H9 (cell line): ENCODE data around the gene PTPRB. TPM values are rescaled to one million over a fixed set of nuclear protein-coding genes. Genes with fewer than 3 reads are reported as not detected.

Source experiments
- DNase-seq: peaks from one replicate; pipeline ENCODE4 v3.0.0-alpha.2; 2017
- H2AFZ ChIP-seq: one replicate; pipeline ENCODE4 v1.6.1; 2013; ENCODE audit warnings: mild to moderate bottlenecking, low read length, control low read depth, moderate library complexity
- H2AK5ac ChIP-seq: 2 replicates; pipeline ENCODE4 v1.6.1; 2013; ENCODE audit warnings: low read length, control low read depth, mixed read lengths; ENCODE audit not compliant: insufficient read length
- H2BK120ac ChIP-seq: one replicate; pipeline ENCODE4 v1.6.1; 2013; ENCODE audit warnings: low read depth, mild to moderate bottlenecking, low read length, control low read depth, inconsistent platforms; ENCODE audit not compliant: poor library complexity, severe bottlenecking
- H2BK12ac ChIP-seq: 2 replicates; pipeline ENCODE4 v1.6.1; 2013; ENCODE audit warnings: low read length, control low read depth, mixed read lengths, low read depth; ENCODE audit not compliant: insufficient read length
- H2BK15ac ChIP-seq: 2 replicates; pipeline ENCODE4 v1.6.1; 2013; ENCODE audit warnings: low read depth, low read length, control low read depth
- H2BK20ac ChIP-seq: one replicate; pipeline ENCODE4 v1.6.1; 2013; ENCODE audit warnings: low read depth, mild to moderate bottlenecking, low read length, control low read depth, inconsistent platforms; ENCODE audit not compliant: poor library complexity, severe bottlenecking
- H2BK5ac ChIP-seq: 2 replicates; pipeline ENCODE4 v1.6.1; 2013; ENCODE audit warnings: low read length, control low read depth, mixed read lengths; ENCODE audit not compliant: insufficient read length
- H3K14ac ChIP-seq: 2 replicates; pipeline ENCODE4 v1.6.1; 2013; ENCODE audit warnings: low read length, control low read depth; ENCODE audit not compliant: insufficient read depth
- H3K18ac ChIP-seq: 2 replicates; pipeline ENCODE4 v1.6.1; 2013; ENCODE audit warnings: low read depth, mild to moderate bottlenecking, mixed read lengths, low read length, control low read depth; ENCODE audit not compliant: insufficient read length
- H3K23ac ChIP-seq: 2 replicates; pipeline ENCODE4 v1.6.1; 2013; ENCODE audit warnings: low read length, control low read depth, mixed read lengths, low read depth; ENCODE audit not compliant: insufficient read length
- H3K23me2 ChIP-seq: 2 replicates; pipeline ENCODE4 v1.6.1; 2013; ENCODE audit warnings: low read depth, mild to moderate bottlenecking, mixed read lengths, low read length, control low read depth; ENCODE audit not compliant: insufficient read length, poor library complexity, severe bottlenecking
- H3K27ac ChIP-seq: 2 replicates; pipeline ENCODE4 v1.5.1; 2013; ENCODE audit warnings: low read length, control low read depth, mixed read lengths, low read depth; ENCODE audit not compliant: insufficient read length
- H3K27me3 ChIP-seq: 2 replicates; pipeline ENCODE4 v1.6.1; 2013; ENCODE audit warnings: low read length, control low read depth, inconsistent platforms; ENCODE audit not compliant: insufficient read depth
- H3K4ac ChIP-seq: 2 replicates; pipeline ENCODE4 v1.6.1; 2013; ENCODE audit warnings: low read depth, mild to moderate bottlenecking, control low read depth, inconsistent platforms, low read length, moderate library complexity
- H3K4me1 ChIP-seq: 2 replicates; pipeline ENCODE4 v1.6.1; 2013; ENCODE audit warnings: low read length, control low read depth, inconsistent platforms; ENCODE audit not compliant: insufficient read depth
- H3K4me2 ChIP-seq: 2 replicates; pipeline ENCODE4 v1.6.1; 2013; ENCODE audit warnings: low read length, control low read depth, mixed read lengths; ENCODE audit not compliant: insufficient read length, insufficient read depth
- H3K56ac ChIP-seq: 2 replicates; pipeline ENCODE4 v1.6.1; 2013; ENCODE audit warnings: low read depth, mild to moderate bottlenecking, mixed read lengths, low read length, control low read depth; ENCODE audit not compliant: insufficient read length
- H3K79me1 ChIP-seq: 2 replicates; pipeline ENCODE4 v1.6.1; 2013; ENCODE audit warnings: low read depth, mild to moderate bottlenecking, moderate library complexity, low read length, control low read depth, inconsistent platforms; ENCODE audit not compliant: insufficient read depth, poor library complexity, severe bottlenecking
- H3K79me2 ChIP-seq: 2 replicates; pipeline ENCODE4 v1.6.1; 2013; ENCODE audit warnings: low read length, control low read depth, inconsistent platforms; ENCODE audit not compliant: insufficient read depth
- H3K9ac ChIP-seq: 2 replicates; pipeline ENCODE4 v1.6.1; 2013; ENCODE audit warnings: low read length, control low read depth, mixed read lengths; ENCODE audit not compliant: insufficient read length; ENCODE audit errors: extremely low read depth
- H3K9me3 ChIP-seq: one replicate; pipeline ENCODE4 v1.6.1; 2013; ENCODE audit warnings: low read depth, low read length, inconsistent platforms; ENCODE audit not compliant: control insufficient read depth
- H3T11ph ChIP-seq: one replicate; pipeline ENCODE4 v1.6.1; 2013; ENCODE audit warnings: mild to moderate bottlenecking, low read length, control low read depth, inconsistent platforms
- H4K20me1 ChIP-seq: one replicate; pipeline ENCODE4 v1.6.1; 2013; ENCODE audit not compliant: control insufficient read depth, insufficient read length, insufficient read depth
- H4K5ac ChIP-seq: 2 replicates; pipeline ENCODE4 v1.6.1; 2013; ENCODE audit warnings: low read depth, mild to moderate bottlenecking, mixed read lengths, low read length, control low read depth; ENCODE audit not compliant: insufficient read length
- H4K8ac ChIP-seq: replicated peaks from 2 replicates; pipeline ENCODE4 v1.6.1; 2013; ENCODE audit warnings: low read length, control low read depth, mixed read lengths, low read depth; ENCODE audit not compliant: insufficient read length
- H4K91ac ChIP-seq: 2 replicates; pipeline ENCODE4 v1.6.1; 2013; ENCODE audit warnings: low read depth, mild to moderate bottlenecking, moderate library complexity, mixed read lengths, low read length, control low read depth; ENCODE audit not compliant: insufficient read length
- H3K27ac Mint-ChIP-seq, 3 experiments: 2 replicates in 2 of 3; 3 replicates in 1 of 3; pipeline ENCODE4 v1.8.0; 2020 to 2021; ENCODE audit warnings: mixed read lengths in 3 of 3, mild to moderate bottlenecking in 1 of 3, moderate library complexity in 1 of 3
- H3K27me3 Mint-ChIP-seq: 2 replicates; pipeline ENCODE4 v1.8.0; 2021; ENCODE audit warnings: low read depth, mild to moderate bottlenecking, moderate library complexity, mixed read lengths
- H3K36me3 Mint-ChIP-seq, 3 experiments: 2 replicates in 2 of 3; 3 replicates in 1 of 3; pipeline ENCODE4 v1.8.0; 2020 to 2021; ENCODE audit warnings: low read depth in 3 of 3, mixed read lengths in 3 of 3; ENCODE audit not compliant: insufficient read depth in 1 of 3
- H3K4me1 Mint-ChIP-seq, 2 experiments: 2 replicates each; pipeline ENCODE4 v1.8.0; 2020; ENCODE audit warnings: mixed read lengths in 2 of 2
- H3K4me3 Mint-ChIP-seq, 2 experiments: 2 replicates in 1 of 2; 3 replicates in 1 of 2; pipeline ENCODE4 v1.8.0; 2020 to 2021; ENCODE audit warnings: mild to moderate bottlenecking in 2 of 2, mixed read lengths in 2 of 2, moderate library complexity in 1 of 2
- H3K9me3 Mint-ChIP-seq, 2 experiments: 2 replicates in 1 of 2; 3 replicates in 1 of 2; pipeline ENCODE4 v1.8.0; 2020; ENCODE audit warnings: mild to moderate bottlenecking in 2 of 2, mixed read lengths in 2 of 2, moderate library complexity in 1 of 2
- CTCF ChIP-seq: fragments of 200-600 bp; sonication (generic); conservative IDR thresholded peaks from 3 replicates; pipeline ENCODE4 v1.8.0; 2021; ENCODE audit warnings: antibody characterized with exemption, mild to moderate bottlenecking
- WGBS: extraction: QIAGEN DNeasy Blood & Tissue Kit; methylation state at CpG from one replicate; pipeline ENCODE4 v1.1.7; 2013; ENCODE audit warnings: missing lambda C conversion rate, low lambda C conversion rate, mixed read lengths; ENCODE audit not compliant: insufficient read length; ENCODE audit errors: extremely low coverage; 5-methylcytosine and 5-hydroxymethylcytosine counted together
- total RNA-seq: library from RNA; stranded (reverse); gene quantifications from 2 replicates; pipeline ENCODE4 v1.2.1, GENCODE V29; 2021

PTPRB gene
- total RNA-seq, 1 experiment from 2014 or later, result 1.4 TPM

GRCh38 chr12:70657616-70658286 lies 20.5 kb upstream of the PTPRB start:
- H2BK12ac ChIP-seq, result no peak overlapping the region
- no peak overlapping the region for H2BK5ac ChIP-seq
- H3K27me3 ChIP-seq, result no peaks in the 10 kb centered on the region
- no CpG with 5 or more reads among the region's 4 CpGs for WGBS
- no peak overlapping the region for H3K23ac ChIP-seq
- H3K9me3 Mint-ChIP-seq, result no peaks in the 10 kb centered on the region
- no peaks in the 10 kb centered on the region for H3K79me1 ChIP-seq
- H3K4ac ChIP-seq, result no peak overlapping the region
- no peak for DNase-seq
- H2AK5ac ChIP-seq, result no peak overlapping the region
- H3K23me2 ChIP-seq, result no peaks in the 10 kb centered on the region
- no peak overlapping the region for H2BK120ac ChIP-seq
- no peak overlapping the region for H3K9ac ChIP-seq
- H4K5ac ChIP-seq, result no peak overlapping the region
- no peak overlapping the region for H3K14ac ChIP-seq
- H3K4me3 Mint-ChIP-seq, result no peak overlapping the region
- H3K27me3 Mint-ChIP-seq, result no peaks in the 10 kb centered on the region
- H3K36me3 Mint-ChIP-seq, result no peaks in the 10 kb centered on the region
- H3T11ph ChIP-seq, result no peak overlapping the region
- no peak overlapping the region for H2AFZ ChIP-seq
- no peaks in the 10 kb centered on the region for H3K9me3 ChIP-seq
- H3K27ac Mint-ChIP-seq, result no peak overlapping the region
- no peak overlapping the region for H3K4me2 ChIP-seq
- H4K8ac ChIP-seq, result no peak overlapping the region
- H3K4me1 ChIP-seq, result peaks cover 4% of the 10 kb centered on the region; the same call in 1 of the 2 replicates
- no peaks in the 10 kb centered on the region for H4K20me1 ChIP-seq
- TF ChIP-seq CTCF, result no peak
- H4K91ac ChIP-seq, result no peak overlapping the region
- H2BK15ac ChIP-seq, result no peak overlapping the region
- H2BK20ac ChIP-seq, result no peak overlapping the region
- peaks cover 6 to 9% of the 10 kb centered on the region in 2 experiments; a peak in 3 of 4 replicates for H3K4me1 Mint-ChIP-seq
- no peak overlapping the region for H3K18ac ChIP-seq
- no peak overlapping the region for H3K56ac ChIP-seq
- no peak overlapping the region for H3K27ac ChIP-seq
- H3K79me2 ChIP-seq, result no peaks in the 10 kb centered on the region
